Spleen (tissue), 11 donors: ENCODE results near the gene LRRC28. TPM values are rescaled to one million over a fixed set of nuclear protein-coding genes. Genes with fewer than 3 reads are reported as not detected.

Experiments used
- DNase-seq: peaks from one replicate; pipeline ENCODE4 v3.0.0-alpha.2; 2020
- H3K27ac ChIP-seq, 8 donors: fragments of 200-600 bp; sonication (generic) in 7 of 8; 1 replicate in 4 of 8; 2 replicates in 4 of 8; pipeline versions ENCODE4 v1.5.0 to v1.8.0; 2016 to 2021; ENCODE audit warnings: inconsistent platforms in 4 of 8, mild to moderate bottlenecking in 4 of 8, moderate library complexity in 1 of 8
- H3K27me3 ChIP-seq, 7 donors: fragments of 200-600 bp; sonication (generic) in 6 of 7; replicated peaks in 1 of 7; 1 replicate in 4 of 7; 2 replicates in 3 of 7; pipeline versions ENCODE4 v1.5.0 to v1.8.0; 2016 to 2021; ENCODE audit warnings: inconsistent platforms in 3 of 7, mild to moderate bottlenecking in 1 of 7
- H3K36me3 ChIP-seq, 6 donors: fragments of 200-600 bp; sonication (generic) in 5 of 6; 1 replicate in 4 of 6; 2 replicates in 2 of 6; pipeline versions ENCODE4 v1.5.0 to v1.8.0; 2016 to 2021; ENCODE audit warnings: inconsistent platforms in 2 of 6
- H3K4me1 ChIP-seq, 6 donors: fragments of 200-600 bp; sonication (generic) in 5 of 6; 1 replicate in 3 of 6; 2 replicates in 3 of 6; pipeline versions ENCODE4 v1.5.0 to v1.8.0; 2016 to 2021; ENCODE audit warnings: inconsistent platforms in 3 of 6
- H3K4me3 ChIP-seq, 8 donors: fragments of 200-600 bp; sonication (generic) in 7 of 8; 1 replicate in 4 of 8; 2 replicates in 4 of 8; pipeline versions ENCODE4 v1.5.0 to v1.8.0; 2016 to 2021; ENCODE audit warnings: inconsistent platforms in 4 of 8, mild to moderate bottlenecking in 4 of 8, moderate library complexity in 2 of 8
- H3K9me3 ChIP-seq, 8 donors: fragments of 200-600 bp; sonication (generic) in 7 of 8; 1 replicate in 4 of 8; 2 replicates in 4 of 8; pipeline versions ENCODE4 v1.5.0 to v1.8.0; 2016 to 2021; ENCODE audit warnings: inconsistent platforms in 4 of 8
- POLR2A ChIP-seq, 3 donors: fragments of 450-650 bp; IDR thresholded peaks; one replicate each; pipeline ENCODE4 v1.5.1; 2017; ENCODE audit warnings: antibody characterized with exemption in 3 of 3, mild to moderate bottlenecking in 1 of 3
- POLR2AphosphoS5 ChIP-seq, 3 donors: sonication (generic); formaldehyde crosslinking; IDR thresholded peaks; one replicate each; pipeline ENCODE4 v1.5.1; 2017; ENCODE audit warnings: antibody characterized with exemption in 3 of 3
- WGBS, 5 donors: extraction: QIAGEN DNeasy Blood & Tissue Kit in 3 of 5; methylation state at CpG; one replicate each; pipeline versions ENCODE4 v1.1.5 to v1.1.7; 2013 to 2018; 5-methylcytosine and 5-hydroxymethylcytosine counted together
- intact Hi-C: fragments of 100-400 bp; cut with DNase I; formaldehyde crosslinking; loops from one replicate; pipeline ENCODE4 v1.15.0; 2023; ENCODE audit warnings: low total_unique reads
- polyA plus RNA-seq, 3 donors: library from polyadenylated mRNA; stranded (reverse); fragments of 200-250 nt; gene quantifications; one replicate each; pipeline ENCODE4 v1.2.1, GENCODE V29; 2013
- total RNA-seq, 7 donors: library from RNA; depleted of rRNA in 3 of 7; stranded (reverse); fragments of >200 nt in 3 of 7; fragmentation: NEBNext Ultra II Directional in 4 of 7; extraction: Animal tissue kit (Norgen Biotek cat#: 25700) in 4 of 7; gene quantifications; one replicate each; pipeline versions ENCODE4 v1.1.0 to v1.2.1, GENCODE V29; 2016 to 2021
- TF ChIP-seq, protein P1 (sequence below), 11 experiments: fragments of 200-600 bp in 7 of 11; fragments of 450-650 bp in 4 of 11; sonication (generic) in 4 of 11; IDR thresholded peaks in 8 of 11; conservative IDR thresholded peaks in 3 of 11; 1 replicate in 7 of 11; 2 replicates in 4 of 11; pipeline versions ENCODE4 v1.4.0 to v1.8.0; 2016 to 2021; ENCODE audit warnings: antibody characterized with exemption in 11 of 11, inconsistent platforms in 4 of 11, mild to moderate bottlenecking in 1 of 11
- donor health status: healthy with polysubstance abuse.
- donor health status: DM: no; HTN: no; CAD: no; lungs with moderate emphysema.
- donor health status: DM: no; HTN: no; CAD: no.
- donor health status: Bipolar disorder and iron deficiency.
- donor health status: healthy.
- donor health status: DM: no; HTN: no; CAD: no.
- donor health status: DM: yes; HTN: yes; CAD: no.

Gene LRRC28
- total and polyA plus RNA-seq, 10 donors, result 6.0 to 63.3 (median 24.2) TPM

DNA sequence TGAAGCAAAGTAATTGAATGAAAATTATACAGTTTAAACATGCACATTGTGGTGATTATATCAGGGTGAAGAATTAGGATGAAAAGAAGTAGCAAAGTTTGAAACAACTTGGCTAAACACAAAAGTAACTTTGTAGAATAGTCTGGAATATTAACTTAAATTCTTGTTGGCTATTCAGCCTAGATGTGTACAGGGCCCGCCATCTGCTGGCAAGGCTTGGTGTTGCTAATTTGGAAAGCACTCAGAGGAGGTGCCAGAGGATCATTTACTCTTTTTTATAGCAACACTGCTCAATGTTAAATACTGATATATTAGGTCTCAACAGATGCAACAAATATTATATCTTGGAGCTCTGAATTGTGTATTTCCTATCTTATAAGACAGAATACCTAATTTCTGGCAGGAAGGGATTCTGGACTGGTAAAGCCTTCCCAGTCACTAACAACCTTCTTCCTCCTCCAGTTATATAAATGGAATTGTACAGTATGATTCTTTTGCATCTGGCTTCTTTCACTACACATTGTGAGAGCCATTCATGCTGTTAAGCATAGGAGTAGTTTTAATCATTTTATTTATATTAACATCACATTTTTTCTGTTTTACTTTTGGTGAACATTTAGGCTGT lies 38.0 kb upstream of the LRRC28 start:
- H3K4me1 ChIP-seq, result no peaks in the 10 kb centered on the region
- H3K27me3 ChIP-seq, result no peaks in the 10 kb centered on the region
- 3 to 15% (median 8%) methylated on average over 1 of the region's 1 CpG for WGBS, 5 donors
- no peak overlapping the region for H3K27ac ChIP-seq
- no peaks in the 10 kb centered on the region for H3K9me3 ChIP-seq
- H3K36me3 ChIP-seq, result peaks cover 0 to 29% (median 8%) of the 10 kb centered on the region in 6 donors
- intact Hi-C loops, result loop anchor here (2.0 kb wide), 1 partner anchor 106 kb away; no protein-coding TSS in a partner anchor
- peak; percentile 82 for DNase-seq
- TF ChIP-seq, protein P1, sequence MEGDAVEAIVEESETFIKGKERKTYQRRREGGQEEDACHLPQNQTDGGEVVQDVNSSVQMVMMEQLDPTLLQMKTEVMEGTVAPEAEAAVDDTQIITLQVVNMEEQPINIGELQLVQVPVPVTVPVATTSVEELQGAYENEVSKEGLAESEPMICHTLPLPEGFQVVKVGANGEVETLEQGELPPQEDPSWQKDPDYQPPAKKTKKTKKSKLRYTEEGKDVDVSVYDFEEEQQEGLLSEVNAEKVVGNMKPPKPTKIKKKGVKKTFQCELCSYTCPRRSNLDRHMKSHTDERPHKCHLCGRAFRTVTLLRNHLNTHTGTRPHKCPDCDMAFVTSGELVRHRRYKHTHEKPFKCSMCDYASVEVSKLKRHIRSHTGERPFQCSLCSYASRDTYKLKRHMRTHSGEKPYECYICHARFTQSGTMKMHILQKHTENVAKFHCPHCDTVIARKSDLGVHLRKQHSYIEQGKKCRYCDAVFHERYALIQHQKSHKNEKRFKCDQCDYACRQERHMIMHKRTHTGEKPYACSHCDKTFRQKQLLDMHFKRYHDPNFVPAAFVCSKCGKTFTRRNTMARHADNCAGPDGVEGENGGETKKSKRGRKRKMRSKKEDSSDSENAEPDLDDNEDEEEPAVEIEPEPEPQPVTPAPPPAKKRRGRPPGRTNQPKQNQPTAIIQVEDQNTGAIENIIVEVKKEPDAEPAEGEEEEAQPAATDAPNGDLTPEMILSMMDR (IDR thresholded peaks at IDR 0.05 in 8 of 11, conservative IDR thresholded peaks at IDR 0.05 in 3 of 11), result peak; percentile 50 to 87 (median 75)
- TF ChIP-seq POLR2A (IDR thresholded peaks at IDR 0.05) (no peak), POLR2AphosphoS5 (IDR thresholded peaks at IDR 0.05) (no peak)
- no peak overlapping the region for H3K4me3 ChIP-seq

GRCh38 chr15:99224372-99225214 lies 26.7 kb upstream of the LRRC28 start:
- H3K4me1 ChIP-seq, result no peaks in the 10 kb centered on the region
- TF ChIP-seq POLR2AphosphoS5 (IDR thresholded peaks at IDR 0.05), result no peak
- TF ChIP-seq POLR2A (IDR thresholded peaks at IDR 0.05), result no peak
- TF ChIP-seq, protein P1 (IDR thresholded peaks at IDR 0.05 in 8 of 11, conservative IDR thresholded peaks at IDR 0.05 in 3 of 11), result no peak
- DNase-seq, result no peak
- intact Hi-C loops, result no loop called here
- H3K36me3 ChIP-seq, result peaks cover 0 to 55% (median 5%) of the 10 kb centered on the region in 6 donors
- no peak overlapping the region for H3K27ac ChIP-seq
- WGBS, 5 donors, result 91 to 97% (median 96%) methylated on average over 6 of the region's 6 CpGs
- H3K9me3 ChIP-seq, result no peaks in the 10 kb centered on the region
- no peaks in the 10 kb centered on the region for H3K27me3 ChIP-seq
- no peak overlapping the region for H3K4me3 ChIP-seq

DNA sequence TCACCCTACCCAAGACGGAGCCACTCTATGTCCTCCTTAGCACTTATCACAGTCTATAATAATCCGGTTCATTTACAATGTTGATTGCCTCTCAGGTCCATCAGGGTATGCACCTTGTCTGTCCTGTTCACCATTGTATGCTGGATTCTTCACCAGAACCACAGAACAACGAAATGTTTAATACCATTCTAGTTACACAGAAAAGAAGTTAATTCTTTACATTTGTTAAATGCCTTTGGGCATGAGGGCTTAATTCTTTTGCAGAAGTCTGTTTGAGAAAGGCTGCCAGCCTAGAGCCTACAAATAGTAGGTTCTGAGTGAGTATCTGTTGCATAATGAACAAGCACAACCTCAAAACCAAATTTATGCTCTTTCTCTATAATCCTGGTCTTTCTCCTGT lies 24.5 kb upstream of the LRRC28 start:
- 56 to 95% (median 60%) methylated on average over 3 of the region's 3 CpGs for WGBS, 5 donors
- TF ChIP-seq, protein P1 (IDR thresholded peaks at IDR 0.05 in 8 of 11, conservative IDR thresholded peaks at IDR 0.05 in 3 of 11), result no peak
- TF ChIP-seq POLR2A (IDR thresholded peaks at IDR 0.05) (no peak), POLR2AphosphoS5 (IDR thresholded peaks at IDR 0.05) (no peak)
- intact Hi-C loops, result no loop called here
- no peak for DNase-seq
- H3K4me3 ChIP-seq, result no peak overlapping the region
- no peaks in the 10 kb centered on the region for H3K27me3 ChIP-seq
- peaks cover 0 to 37% (median 2%) of the 10 kb centered on the region in 6 donors for H3K36me3 ChIP-seq
- H3K9me3 ChIP-seq, result no peaks in the 10 kb centered on the region
- no peaks in the 10 kb centered on the region for H3K4me1 ChIP-seq
- no peak overlapping the region for H3K27ac ChIP-seq
